NCI-H146 (cell line): ENCODE measurements around the gene OR6C3.
"Not testable (repeated sequence)": the region's sequence is repeated elsewhere in the genome, so short reads cannot be mapped to it uniquely, and the experiment has no call there.

Experiments used
- DNase-seq: peaks from one replicate; lab custom pipeline; 2025; lab: John Stamatoyannopoulos, UW

OR6C3 gene

GRCh38 chr12:55330446-55330845, at the start of gene OR6C3:
Gene OR6C3 (plus strand): TSS chr12:55330746. CDS start chr12:55331701, 955 bp downstream.
- no peak for DNase-seq

- no peak for DNase-seq
Observed at GRCh38 chr12:55280991-55281390, 49.6 kb upstream of the OR6C3 start.

GRCh38 chr12:55289999-55290398, 40.5 kb upstream of the OR6C3 start:
- DNase-seq: no peak

GRCh38 chr12:55296469-55296868, 34.1 kb upstream of the OR6C3 start, which contains the start of gene OR6C6:
Gene OR6C6 (minus strand): TSS chr12:55296569. CDS start chr12:55295232, 1,337 bp downstream.
- no peak for DNase-seq

GRCh38 chr12:55314043-55314442, 16.5 kb upstream of the OR6C3 start, which contains the start of gene OR6C1:
Gene OR6C1 (plus strand): TSS chr12:55314343. CDS start chr12:55320600, 6,257 bp downstream.
- DNase-seq: no peak

- no peak for DNase-seq
Observed at GRCh38 chr12:55320201-55320600, 10.3 kb upstream of the OR6C3 start.

- DNase-seq: not testable (repeated sequence)
Observed at GRCh38 chr12:55325801-55326200, 4.7 kb upstream of the OR6C3 start.

GRCh38 chr12:55336002-55336401, 5.5 kb downstream of the OR6C3 start:
- DNase-seq: no peak

GRCh38 chr12:55355338-55355737, 24.8 kb downstream of the OR6C3 start:
- not testable (repeated sequence) for DNase-seq

GRCh38 chr12:55362675-55363074, 32.1 kb downstream of the OR6C3 start, which contains the start of gene OR6C75:
Gene OR6C75 (plus strand): TSS chr12:55362975. CDS start chr12:55365111, 2,136 bp downstream.
- DNase-seq: no peak

GRCh38 chr12:55365086-55365485, 34.5 kb downstream of the OR6C3 start:
- no peak for DNase-seq

GRCh38 chr12:55372521-55372920, 42.0 kb downstream of the OR6C3 start:
- no peak for DNase-seq
